HG02571 (cell line): ENCODE results near the gene ATG4C.

Source experiments
- ATAC-seq: cut with Tn5 transposase; IDR thresholded peaks from one replicate; pipeline ENCODE4 v1.9.1; 2021; ENCODE audit warnings: mild to moderate bottlenecking, moderate library complexity; ENCODE audit not compliant: unreplicated experiment

Gene ATG4C

GRCh38 chr1:62836856-62837540 is 53.1 kb downstream of the ATG4C start:
- no peak for ATAC-seq

DNA sequence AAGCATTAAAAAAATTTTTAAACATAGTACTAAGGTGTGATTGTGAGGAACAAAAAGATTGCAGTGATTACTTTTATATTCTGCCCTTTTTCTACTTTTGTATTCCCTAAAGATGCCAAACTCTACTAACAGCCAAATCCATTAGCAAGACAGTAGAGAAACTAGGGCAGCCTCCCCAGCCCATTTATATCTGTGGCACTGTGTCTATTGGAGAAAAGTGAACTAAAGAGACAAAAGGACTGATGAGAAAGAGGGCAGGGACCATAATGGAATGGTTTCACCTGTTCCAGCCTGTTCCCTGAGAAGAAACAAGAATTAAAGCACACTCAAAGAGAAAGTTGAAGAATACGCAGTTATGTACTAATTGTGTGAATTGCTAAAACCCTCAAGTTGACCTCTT is 56.6 kb downstream of the ATG4C start:
- no peak for ATAC-seq

GRCh38 chr1:62841587-62842169 is 57.7 kb downstream of the ATG4C start:
- ATAC-seq = peak; percentile 69

DNA sequence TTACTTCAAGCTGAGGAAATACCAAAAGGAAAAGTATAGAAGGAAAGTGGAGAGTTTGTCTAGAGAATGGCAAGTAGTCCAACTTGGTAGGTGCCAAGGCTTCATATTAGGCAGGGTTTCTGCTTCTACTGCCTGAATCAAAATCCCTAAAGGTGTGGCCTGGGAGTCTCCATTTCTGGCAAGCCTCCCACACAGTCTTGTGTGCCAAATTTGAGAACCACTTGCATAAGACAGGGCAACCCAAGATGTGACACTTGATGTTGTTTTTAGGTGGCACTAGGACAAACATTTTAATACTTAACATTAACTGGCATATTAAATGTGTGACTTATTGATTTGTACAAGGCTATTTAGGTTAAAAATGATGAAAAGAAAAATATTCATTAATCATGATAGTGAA is 60.1 kb downstream of the ATG4C start:
- no peak for ATAC-seq

DNA sequence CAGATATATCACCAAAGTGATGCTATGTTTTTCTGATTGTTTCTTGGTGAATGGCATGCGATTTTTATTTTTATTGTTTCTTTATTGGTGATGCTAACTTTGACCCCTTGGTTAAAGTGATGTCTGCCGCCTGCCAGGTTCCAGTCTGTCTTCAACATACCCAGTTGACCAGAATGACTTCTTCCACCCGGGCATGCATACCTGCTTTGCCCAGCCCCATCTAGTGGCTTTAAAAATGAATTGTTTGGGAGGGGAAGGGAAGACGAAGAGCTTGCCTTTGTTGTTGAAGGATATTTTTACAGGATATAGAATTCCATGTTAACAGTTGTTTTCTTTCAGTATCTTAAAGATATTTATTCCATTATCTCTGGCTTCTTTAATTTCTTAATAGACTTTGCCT is 65.1 kb downstream of the ATG4C start:
- ATAC-seq = no peak

DNA sequence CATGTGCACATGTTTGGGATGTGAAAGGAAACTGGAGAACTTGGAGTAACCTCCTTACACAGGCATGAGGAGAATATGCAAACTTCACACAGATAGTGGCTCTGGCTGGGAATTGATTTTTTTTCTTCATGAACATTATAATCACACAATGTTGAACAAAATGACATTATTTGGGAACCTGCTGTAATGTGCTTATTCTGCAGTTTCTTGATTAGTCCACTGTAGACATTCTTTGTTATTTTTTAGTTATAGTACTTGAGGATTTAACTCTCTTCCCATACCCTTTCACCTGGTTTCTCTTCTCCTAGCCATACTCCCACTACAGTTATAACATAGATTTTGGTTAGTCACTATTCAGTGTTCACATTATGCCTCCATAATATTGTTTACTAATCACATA is 68.3 kb downstream of the ATG4C start:
- no peak for ATAC-seq

DNA sequence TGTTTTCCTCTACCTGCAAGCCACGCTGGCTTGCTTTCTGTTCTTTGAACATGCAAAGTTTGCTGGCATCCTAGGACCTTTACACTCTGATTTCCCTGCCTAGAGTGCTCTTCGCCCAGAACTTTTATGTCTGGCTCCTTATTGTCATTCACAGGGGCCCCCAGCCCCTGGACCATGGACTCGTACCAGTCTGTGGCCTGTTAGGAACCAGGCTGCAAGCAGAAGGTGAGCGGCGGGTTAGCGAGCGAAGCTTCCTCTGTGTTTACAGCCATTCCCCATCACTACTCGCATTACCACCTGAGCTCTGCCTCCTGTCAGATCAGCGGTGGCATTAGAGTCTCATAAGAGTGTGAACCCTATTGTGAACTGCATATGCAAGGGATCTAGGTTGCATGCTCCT is 73.0 kb downstream of the ATG4C start:
- ATAC-seq = no peak

DNA sequence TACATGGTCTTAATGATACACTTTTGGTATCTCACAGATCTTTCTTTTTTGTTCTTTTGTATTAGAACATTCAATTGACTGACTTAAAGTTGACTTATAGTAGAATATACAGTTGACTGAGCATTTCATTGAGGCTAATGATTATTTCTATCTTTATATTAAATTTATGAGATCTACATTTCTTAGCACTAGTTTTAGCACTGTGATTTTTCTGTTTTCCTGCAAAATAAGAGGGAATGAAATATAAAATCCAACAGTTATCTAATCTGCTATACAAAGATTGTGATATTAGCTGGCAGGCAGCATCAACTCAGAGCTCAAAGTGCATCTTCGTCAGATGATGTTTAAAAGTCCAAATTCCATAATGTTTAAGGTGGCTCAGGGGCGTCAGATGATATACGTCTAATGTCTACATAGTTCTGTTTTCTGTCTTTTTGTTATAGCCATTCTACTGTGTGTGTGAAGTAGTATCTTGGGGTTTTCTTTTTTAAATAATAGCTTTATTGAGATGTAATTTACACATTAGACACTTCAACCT is 85.4 kb downstream of the ATG4C start:
- no peak for ATAC-seq

GRCh38 chr1:62870148-62870547 is 86.2 kb downstream of the ATG4C start:
- no peak for ATAC-seq

DNA sequence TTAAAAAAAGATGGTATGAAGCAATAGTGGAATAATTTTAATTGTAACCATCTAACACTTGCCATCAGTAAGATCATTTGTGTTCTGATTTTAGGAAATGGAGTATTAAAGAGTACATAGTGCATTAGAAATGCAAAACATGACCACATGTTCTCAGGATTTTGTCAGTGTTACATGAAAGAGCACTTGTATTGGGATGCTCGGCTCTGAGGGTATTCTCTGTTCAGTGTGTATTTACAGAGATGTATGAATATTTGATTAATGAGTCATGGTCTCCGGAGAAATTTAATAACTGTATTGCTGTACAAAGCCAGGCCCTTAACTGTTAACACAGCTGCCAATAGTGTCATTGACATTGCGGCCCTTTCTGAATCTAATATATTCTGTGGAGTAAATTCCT is 91.7 kb downstream of the ATG4C start:
- ATAC-seq = no peak

DNA sequence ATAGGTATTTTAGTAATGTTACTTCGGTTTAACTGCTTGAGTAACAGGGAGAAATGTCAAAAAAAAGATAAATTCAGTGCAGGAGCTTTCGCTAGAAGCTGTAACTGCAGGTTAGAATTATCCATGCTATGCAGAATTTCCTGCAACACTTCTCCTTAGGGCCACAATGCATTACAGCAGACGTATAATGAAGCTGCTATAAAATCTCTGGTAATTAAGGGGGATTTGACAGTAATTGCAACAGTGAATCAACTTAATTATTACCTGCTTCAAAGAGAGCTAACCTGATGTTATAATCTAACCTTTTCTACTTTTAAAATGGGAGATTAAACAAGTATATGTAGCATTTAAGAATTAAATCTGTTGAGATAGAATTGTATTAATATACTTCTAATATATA is 92.6 kb downstream of the ATG4C start:
- ATAC-seq = no peak

GRCh38 chr1:62877579-62877978 is 93.6 kb downstream of the ATG4C start:
- no peak for ATAC-seq

GRCh38 chr1:62879962-62880361 is 96.0 kb downstream of the ATG4C start:
- ATAC-seq = no peak

DNA sequence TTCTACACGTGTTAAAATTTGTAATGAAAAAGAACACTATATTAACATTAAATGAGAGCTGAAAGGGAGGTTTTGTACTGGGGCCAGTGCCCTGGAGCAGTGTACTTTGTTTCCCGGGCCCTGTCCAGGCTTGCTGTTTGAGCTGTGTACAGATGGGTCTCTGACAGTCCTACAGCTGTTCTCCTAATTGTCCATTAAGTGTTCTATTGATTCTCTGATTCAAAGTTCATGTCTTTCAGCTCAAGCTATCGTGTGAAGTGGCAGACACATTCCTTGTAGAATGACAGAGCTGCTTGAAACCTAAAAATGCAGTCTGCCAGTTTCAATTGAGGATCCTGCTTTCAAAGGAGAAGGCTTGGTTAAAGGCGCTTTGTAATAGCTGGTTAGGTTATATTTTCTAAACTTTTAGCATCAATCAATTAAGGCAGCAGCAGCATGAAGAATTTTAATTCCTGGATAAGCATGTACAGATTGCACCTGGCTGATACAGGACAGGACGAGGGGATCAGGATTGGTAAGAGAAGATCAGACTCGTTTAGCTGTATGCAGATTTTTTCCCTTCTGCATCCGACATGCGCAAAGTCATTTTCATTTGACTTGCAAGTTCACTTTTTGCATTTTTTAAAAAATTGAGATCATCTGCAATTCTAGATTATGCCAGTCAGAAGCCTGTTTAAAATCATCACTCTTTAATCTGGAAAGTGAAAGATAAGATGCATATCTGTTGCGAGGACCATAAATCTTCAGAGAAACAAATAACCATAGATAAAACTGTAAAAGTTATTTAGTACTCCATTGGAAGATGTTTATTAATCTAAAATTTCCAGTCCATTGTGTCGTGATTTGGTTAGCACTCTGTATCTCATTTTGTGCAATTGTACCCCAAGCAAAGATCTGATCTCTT is 98.5 kb downstream of the ATG4C start:
- ATAC-seq = no peak

DNA sequence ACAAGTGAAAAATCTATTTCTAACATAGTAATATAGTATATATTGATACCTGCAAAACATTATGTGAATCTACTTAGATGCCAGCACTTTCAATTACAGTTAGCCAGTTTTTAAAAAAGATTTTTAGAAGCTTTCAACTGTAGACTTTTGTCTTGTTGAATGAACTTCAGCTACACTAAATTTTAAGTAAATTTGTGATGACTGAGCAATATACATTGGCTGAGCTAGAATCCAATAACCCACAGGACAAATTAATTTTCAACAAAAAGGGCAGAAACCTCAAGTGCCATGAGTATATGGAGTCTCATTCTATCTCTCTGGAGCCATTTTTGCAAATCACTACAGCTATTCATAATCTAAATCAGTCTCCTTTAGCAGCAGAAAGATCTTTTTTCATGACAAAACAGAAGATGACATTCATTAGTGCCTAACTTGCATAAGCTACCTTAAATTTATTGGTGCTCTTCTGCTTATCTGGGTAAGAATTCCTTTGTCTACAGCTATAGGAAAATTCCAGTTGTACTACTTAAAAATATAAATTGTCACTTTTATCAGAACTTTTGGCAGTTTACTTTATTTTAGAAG is 100.3 kb downstream of the ATG4C start:
- ATAC-seq = no peak

- ATAC-seq = no peak
These were observed 104.0 kb downstream of the ATG4C start for GRCh38 chr1:62887799-62888507.

DNA sequence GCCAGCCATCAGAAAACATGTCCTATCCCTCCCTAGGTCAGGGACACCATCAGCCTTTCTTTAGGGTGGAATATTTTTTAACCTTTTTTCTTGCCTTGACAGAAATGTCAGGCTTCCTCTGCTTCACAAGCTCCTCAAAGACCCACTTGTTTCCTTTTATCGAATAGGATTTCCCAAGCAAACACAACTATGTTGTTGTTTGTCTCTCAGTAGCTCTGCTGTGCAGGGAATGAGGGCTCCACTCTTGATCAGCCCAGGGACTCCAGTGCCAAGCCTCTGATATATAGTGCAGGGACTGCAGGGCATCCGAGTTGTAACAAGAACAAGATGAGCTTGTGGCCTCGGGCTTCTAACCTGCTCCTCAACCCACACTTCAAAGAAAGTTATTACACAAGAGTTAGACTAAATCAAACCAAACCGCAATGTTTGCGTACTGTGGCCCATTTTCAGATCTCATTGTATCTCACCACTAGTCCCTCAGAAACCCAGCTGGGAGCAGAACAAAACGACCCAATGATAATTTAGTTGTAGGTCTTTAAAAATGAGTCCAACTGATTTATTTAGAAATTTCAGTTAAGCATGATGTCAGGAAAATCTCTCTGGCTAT is 108.1 kb downstream of the ATG4C start:
- no peak for ATAC-seq

DNA sequence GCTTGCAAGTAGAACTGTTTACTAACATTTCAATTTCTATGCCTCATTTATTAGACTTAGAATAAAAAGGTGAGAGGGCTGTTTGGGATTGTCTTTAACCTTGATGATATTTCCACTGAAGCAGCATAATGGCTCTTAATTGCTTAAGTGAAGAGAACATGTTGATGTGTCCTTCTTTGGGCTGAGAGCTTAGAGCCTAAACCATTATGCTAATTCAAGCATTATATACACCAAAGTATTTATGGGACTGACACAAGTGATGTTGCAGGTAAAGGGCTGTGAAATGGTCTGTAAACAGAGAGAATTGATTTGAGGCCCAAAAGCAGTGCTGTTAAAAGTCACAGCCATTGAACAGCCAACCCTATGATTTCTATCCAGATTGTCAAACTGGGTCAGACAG is 113.9 kb downstream of the ATG4C start:
- ATAC-seq = no peak

- no peak for ATAC-seq
These were observed 116.6 kb downstream of the ATG4C start for GRCh38 chr1:62900566-62900965.

DNA sequence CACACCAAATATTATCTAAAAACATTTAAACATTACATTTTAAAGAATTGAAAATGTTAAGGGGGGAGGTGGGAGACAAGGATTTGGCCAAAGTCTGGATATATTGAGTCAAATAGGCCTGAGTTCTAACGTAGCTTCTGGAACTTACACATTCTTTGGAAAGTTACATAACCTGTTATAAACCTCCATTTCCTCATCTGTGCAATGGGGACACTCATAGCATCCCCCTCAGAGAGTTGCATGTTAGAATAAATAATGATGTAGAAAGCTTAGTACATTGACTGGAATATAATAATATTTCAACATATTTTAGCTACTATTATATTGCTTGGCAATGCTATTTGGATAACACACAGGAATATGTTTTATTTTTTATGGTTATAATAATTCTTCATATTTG is 117.7 kb downstream of the ATG4C start:
- no peak for ATAC-seq
